ENCODE results near the gene FAM229B.
A peak's percentile ranks its signal among the peaks of the same experiment; 100 is the strongest.
"Not testable (repeated sequence)": the region's sequence is repeated elsewhere in the genome, so short reads cannot be mapped to it uniquely, and the experiment has no call there.

Gene FAM229B

GRCh38 chr6:112065426-112065986 lies 21.9 kb upstream of the FAM229B start:
- no peak for DNase-seq

- no peak for DNase-seq
Observed at GRCh38 chr6:112066606-112067005, 20.8 kb upstream of the FAM229B start.

GRCh38 chr6:112081569-112081968 lies 5.8 kb upstream of the FAM229B start:
- DNase-seq, result no peak

GRCh38 chr6:112085286-112086065 lies 1.9 kb upstream of the FAM229B start:
- no peak for DNase-seq

GRCh38 chr6:112086744-112087135 lies 651 bp upstream of the FAM229B start:
- peak; percentile 21 for DNase-seq

- no peak for DNase-seq
Observed at GRCh38 chr6:112087916-112088315, 525 bp downstream of the FAM229B start.

GRCh38 chr6:112096901-112097300 lies 9.5 kb downstream of the FAM229B start:
- no peak for DNase-seq

GRCh38 chr6:112100561-112100960 lies 13.2 kb downstream of the FAM229B start:
- DNase-seq, result no peak

- DNase-seq, result not testable (repeated sequence)
Observed at GRCh38 chr6:112106026-112106425, 18.6 kb downstream of the FAM229B start.

- DNase-seq, result no peak
Observed at GRCh38 chr6:112106562-112106961, 19.2 kb downstream of the FAM229B start.

GRCh38 chr6:112109262-112109661 lies 21.9 kb downstream of the FAM229B start:
- DNase-seq, result no peak

GRCh38 chr6:112113431-112113830 lies 26.0 kb downstream of the FAM229B start:
- DNase-seq, result no peak

- no peak for DNase-seq
Observed at GRCh38 chr6:112113918-112114317, 26.5 kb downstream of the FAM229B start.

GRCh38 chr6:112114577-112115223 lies 27.3 kb downstream of the FAM229B start:
- no peak for DNase-seq

GRCh38 chr6:112116221-112116620 lies 28.8 kb downstream of the FAM229B start:
- DNase-seq, result no peak

- DNase-seq, result no peak
Observed at GRCh38 chr6:112117554-112117953, 30.2 kb downstream of the FAM229B start.

GRCh38 chr6:112118034-112118433 lies 30.6 kb downstream of the FAM229B start:
- DNase-seq, result no peak

GRCh38 chr6:112122756-112123155 lies 35.4 kb downstream of the FAM229B start:
- no peak for DNase-seq

GRCh38 chr6:112123982-112124381 lies 36.6 kb downstream of the FAM229B start:
- DNase-seq, result no peak

- no peak for DNase-seq
Observed at GRCh38 chr6:112128208-112128607, 40.8 kb downstream of the FAM229B start.

- no peak for DNase-seq
Observed at GRCh38 chr6:112130878-112131277, 43.5 kb downstream of the FAM229B start.

GRCh38 chr6:112139052-112139451 lies 51.7 kb downstream of the FAM229B start:
- DNase-seq, result no peak

- no peak for DNase-seq
Observed at GRCh38 chr6:112141707-112142106, 54.3 kb downstream of the FAM229B start.
